Suprapubic skin (tissue), 3 donors: ENCODE measurements around the gene NPAS3.

Experiments used
- CTCF ChIP-seq, 2 donors: fragments of 200-600 bp in 1 of 2; fragments of 450-650 bp in 1 of 2; sonication (generic) in 1 of 2; IDR thresholded peaks; one replicate each; pipeline ENCODE4 v1.5.1; 2016 to 2019; ENCODE audit warnings: antibody characterized with exemption in 2 of 2, mild to moderate bottlenecking in 1 of 2, moderate library complexity in 1 of 2
- POLR2A ChIP-seq, 2 donors: fragments of 450-650 bp; IDR thresholded peaks; one replicate each; pipeline ENCODE4 v1.6.1; 2017; ENCODE audit warnings: antibody characterized with exemption in 2 of 2, mild to moderate bottlenecking in 2 of 2, moderate library complexity in 2 of 2

- no peak for TF ChIP-seq CTCF (IDR thresholded peaks at IDR 0.05)
- no peak for TF ChIP-seq POLR2A (IDR thresholded peaks at IDR 0.05)
Observed at GRCh38 chr14:33732175-33732574, 793.5 kb downstream of the NPAS3 start.
